ENCODE measurements around the gene PLA2G5.
"Not testable (repeated sequence)": the region's sequence is repeated elsewhere in the genome, so short reads cannot be mapped to it uniquely, and the experiment has no call there.

PLA2G5 gene
- 0 to 2.2 (median 0) reads per million in 17 experiments for total RNA-seq

- no peak for DNase-seq
Observed at GRCh38 chr1:20069874-20070273, at the start of gene PLA2G5. Gene PLA2G5 (plus strand): TSS chr1:20070194. CDS start chr1:20084831, 14,637 bp downstream.

- no peak for DNase-seq
Observed at GRCh38 chr1:20028125-20028524, 41.9 kb upstream of the PLA2G5 start.

GRCh38 chr1:20028726-20029125 is 41.3 kb upstream of the PLA2G5 start:
- DNase-seq, result no peak

GRCh38 chr1:20029178-20029912 is 40.6 kb upstream of the PLA2G5 start:
- DNase-seq, result no peak

GRCh38 chr1:20030436-20031151 is 39.4 kb upstream of the PLA2G5 start:
- not testable (repeated sequence) for DNase-seq

- no peak for DNase-seq
Observed at GRCh38 chr1:20031161-20031560, 38.8 kb upstream of the PLA2G5 start.

GRCh38 chr1:20031836-20032235 is 38.2 kb upstream of the PLA2G5 start:
- no peak for DNase-seq

GRCh38 chr1:20032425-20032824 is 37.6 kb upstream of the PLA2G5 start:
- DNase-seq, result no peak

GRCh38 chr1:20033420-20033819 is 36.6 kb upstream of the PLA2G5 start:
- no peak for DNase-seq

- no peak for DNase-seq
Observed at GRCh38 chr1:20035114-20035513, 34.9 kb upstream of the PLA2G5 start.

GRCh38 chr1:20037877-20038276 is 32.1 kb upstream of the PLA2G5 start:
- peak in 2 of 4 experiments; percentile 5 to 7 for DNase-seq

- peak; percentile 24 to 63 (median 52) for DNase-seq
Observed at GRCh38 chr1:20047096-20047495, 22.9 kb upstream of the PLA2G5 start.

- DNase-seq, result no peak
Observed at GRCh38 chr1:20048563-20048962, 21.4 kb upstream of the PLA2G5 start.

- not testable (repeated sequence) for DNase-seq
Observed at GRCh38 chr1:20049056-20049798, 20.8 kb upstream of the PLA2G5 start.

- no peak for DNase-seq
Observed at GRCh38 chr1:20051218-20051829, 18.7 kb upstream of the PLA2G5 start.

GRCh38 chr1:20052386-20052785 is 17.6 kb upstream of the PLA2G5 start:
- DNase-seq, result no peak

- DNase-seq, result no peak
Observed at GRCh38 chr1:20057886-20058420, 12.0 kb upstream of the PLA2G5 start.

- DNase-seq, result peak; percentile 74 to 91 (median 86)
Observed at GRCh38 chr1:20058531-20058930, 11.5 kb upstream of the PLA2G5 start.

- DNase-seq, result peak; percentile 65 to 85 (median 78)
Observed at GRCh38 chr1:20059847-20060246, 10.1 kb upstream of the PLA2G5 start.

- DNase-seq, result not testable (repeated sequence)
Observed at GRCh38 chr1:20060791-20061190, 9.2 kb upstream of the PLA2G5 start.

- DNase-seq, result peak; percentile 55 to 72 (median 63)
Observed at GRCh38 chr1:20061866-20062265, 8.1 kb upstream of the PLA2G5 start.

- DNase-seq, result peak in 2 of 4 experiments; percentile 14 to 37
Observed at GRCh38 chr1:20063861-20064292, 6.1 kb upstream of the PLA2G5 start.
